GM12878 (cell line): ENCODE data around the gene ZNF625. TPM values are rescaled to one million over a fixed set of nuclear protein-coding genes. Genes with fewer than 3 reads are reported as not detected.
A peak's percentile ranks its signal among the peaks of the same experiment; 100 is the strongest.

Experiments used
- CEBPB ChIP-seq, 2 experiments: fragments of 150-350 bp in 1 of 2; IDR thresholded peaks; 2 replicates each; pipeline ENCODE4 v1.6.1; 2012 to 2014; ENCODE audit warnings: low read depth in 2 of 2, low read length in 2 of 2, borderline replicate concordance in 1 of 2, inconsistent platforms in 1 of 2
- CHD2 ChIP-seq: IDR thresholded peaks from 2 replicates; pipeline ENCODE4 v1.6.1; 2011; ENCODE audit warnings: low read depth, low read length, improper control_type of control experiment, borderline replicate concordance
- CTCF ChIP-seq, 3 experiments: IDR thresholded peaks in 2 of 3; conservative IDR thresholded peaks in 1 of 3; 2 replicates each; pipeline ENCODE4 v1.5.1; 2011; ENCODE audit warnings: low read depth in 3 of 3, low read length in 3 of 3, mild to moderate bottlenecking in 3 of 3, control low read depth in 2 of 3, moderate library complexity in 2 of 3, inconsistent platforms in 1 of 3, mixed read lengths in 1 of 3; ENCODE audit not compliant: control insufficient read depth in 2 of 3, insufficient read depth in 1 of 3; ENCODE audit errors: extremely low read depth in 1 of 3
- EGR1 ChIP-seq, 2 experiments: IDR thresholded peaks; 1 replicate in 1 of 2; 2 replicates in 1 of 2; pipeline ENCODE4 v1.6.1; 2011 to 2012; ENCODE audit warnings: low read depth in 2 of 2, low read length in 2 of 2, borderline replicate concordance in 1 of 2, mild to moderate bottlenecking in 1 of 2, moderate library complexity in 1 of 2
- ESRRA ChIP-seq: IDR thresholded peaks from 2 replicates; pipeline ENCODE4 v1.6.1; 2012; ENCODE audit warnings: mild to moderate bottlenecking, low read length, improper control_type of control experiment
- HCFC1 ChIP-seq: fragments of 150-350 bp; IDR thresholded peaks from 2 replicates; pipeline ENCODE4 v1.6.1; 2014; ENCODE audit warnings: low read length
- POLR2A ChIP-seq: IDR thresholded peaks from 2 replicates; pipeline ENCODE4 v1.6.1; 2011; ENCODE audit warnings: low read depth, mild to moderate bottlenecking, low read length
- POLR2AphosphoS2 ChIP-seq: IDR thresholded peaks from 2 replicates; pipeline ENCODE4 v1.6.1; 2011; ENCODE audit warnings: low read depth, mild to moderate bottlenecking, low read length, improper control_type of control experiment, moderate library complexity
- POU2F2 ChIP-seq: IDR thresholded peaks from 3 replicates; pipeline ENCODE4 v1.6.1; 2011; ENCODE audit warnings: low read depth, mild to moderate bottlenecking, low read length, borderline replicate concordance
- RB1 ChIP-seq: fragments of 450-650 bp; formaldehyde crosslinking; IDR thresholded peaks from 2 replicates; pipeline ENCODE4 v1.6.1; 2017; ENCODE audit warnings: mild to moderate bottlenecking, borderline replicate concordance
- RFX5 ChIP-seq: IDR thresholded peaks from 2 replicates; pipeline ENCODE4 v1.6.1; 2011; ENCODE audit warnings: low read depth, low read length, improper control_type of control experiment
- SIN3A ChIP-seq: IDR thresholded peaks from 2 replicates; pipeline ENCODE4 v1.6.1; 2012; ENCODE audit warnings: low read depth, low read length, improper control_type of control experiment
- TCF7 ChIP-seq: IDR thresholded peaks from 2 replicates; pipeline ENCODE4 v1.6.1; 2014; ENCODE audit warnings: antibody characterized with exemption, borderline replicate concordance
- YBX1 ChIP-seq: fragments of 450-650 bp; IDR thresholded peaks from 2 replicates; pipeline ENCODE4 v1.6.1; 2016; ENCODE audit warnings: antibody characterized with exemption
- YY1 ChIP-seq: IDR thresholded peaks from 2 replicates; pipeline ENCODE4 v1.6.1; 2011; ENCODE audit warnings: low read depth, mild to moderate bottlenecking, low read length
- ZNF24 ChIP-seq: fragments of 450-650 bp; IDR thresholded peaks from 2 replicates; pipeline ENCODE4 v1.6.1; 2017; ENCODE audit warnings: antibody characterized with exemption, mild to moderate bottlenecking
- ZNF274 ChIP-seq: IDR thresholded peaks from one replicate; pipeline ENCODE4 v1.8.0; 2011; ENCODE audit not compliant: insufficient read length, insufficient read depth
- ZNF622 ChIP-seq: fragments of 450-650 bp; IDR thresholded peaks from 2 replicates; pipeline ENCODE4 v1.6.1; 2017; ENCODE audit warnings: mild to moderate bottlenecking, inconsistent platforms
- polyA plus RNA-seq, 11 experiments: library from polyadenylated mRNA; depleted of rRNA in 4 of 11; unstranded in 6 of 11; stranded (reverse) in 5 of 11; fragments of >200 nt; fragmentation: Nextera tagmentation in 4 of 11; fragmentation: Illumina TruSeq in 1 of 11; extraction: Ambion mirVana in 4 of 11; extraction: Trizol in 1 of 11; gene quantifications; 1 replicate in 1 of 11; 2 replicates in 10 of 11; pipeline versions ENCODE4 v1.2.1 to v1.2.3, GENCODE V29; 2011 to 2016; ENCODE audit warnings: inconsistent platforms in 2 of 11, missing spikeins in 2 of 11, low read depth in 1 of 11
- total RNA-seq, 4 experiments: library from RNA; depleted of rRNA in 3 of 4; stranded (reverse); fragments of >200 nt in 3 of 4; fragmentation: Illumina TruSeq in 1 of 4; extraction: Trizol in 1 of 4; gene quantifications; 2 replicates each; pipeline versions ENCODE4 v1.2.1 to v1.2.3, GENCODE V29; 2013 to 2021
- TF ChIP-seq, protein P1 (sequence below): IDR thresholded peaks from 2 replicates; pipeline ENCODE4 v1.6.1; 2011; ENCODE audit warnings: mild to moderate bottlenecking, low read depth, low read length, moderate library complexity; ENCODE audit not compliant: insufficient replicate concordance
- TF ChIP-seq, protein P2 (sequence below): fragments of 450-650 bp; IDR thresholded peaks from 2 replicates; pipeline ENCODE4 v1.6.1; 2017; ENCODE audit warnings: borderline replicate concordance
- TF ChIP-seq, protein P3 (sequence below): IDR thresholded peaks from 2 replicates; pipeline ENCODE4 v1.6.1; 2012; ENCODE audit warnings: mild to moderate bottlenecking, low read depth, low read length
- TF ChIP-seq, protein P4 (sequence below): fragments of 150-350 bp; IDR thresholded peaks from 2 replicates; pipeline ENCODE4 v1.6.1; 2014; ENCODE audit warnings: mild to moderate bottlenecking, low read depth, low read length

The ZNF625 gene
- total and polyA plus RNA-seq, 10 of the 15 experiments (the other 5 are each of a cell fraction or from before 2014, with no cell fraction given) = 0.52 to 5.0 (median 1.3) TPM

DNA sequence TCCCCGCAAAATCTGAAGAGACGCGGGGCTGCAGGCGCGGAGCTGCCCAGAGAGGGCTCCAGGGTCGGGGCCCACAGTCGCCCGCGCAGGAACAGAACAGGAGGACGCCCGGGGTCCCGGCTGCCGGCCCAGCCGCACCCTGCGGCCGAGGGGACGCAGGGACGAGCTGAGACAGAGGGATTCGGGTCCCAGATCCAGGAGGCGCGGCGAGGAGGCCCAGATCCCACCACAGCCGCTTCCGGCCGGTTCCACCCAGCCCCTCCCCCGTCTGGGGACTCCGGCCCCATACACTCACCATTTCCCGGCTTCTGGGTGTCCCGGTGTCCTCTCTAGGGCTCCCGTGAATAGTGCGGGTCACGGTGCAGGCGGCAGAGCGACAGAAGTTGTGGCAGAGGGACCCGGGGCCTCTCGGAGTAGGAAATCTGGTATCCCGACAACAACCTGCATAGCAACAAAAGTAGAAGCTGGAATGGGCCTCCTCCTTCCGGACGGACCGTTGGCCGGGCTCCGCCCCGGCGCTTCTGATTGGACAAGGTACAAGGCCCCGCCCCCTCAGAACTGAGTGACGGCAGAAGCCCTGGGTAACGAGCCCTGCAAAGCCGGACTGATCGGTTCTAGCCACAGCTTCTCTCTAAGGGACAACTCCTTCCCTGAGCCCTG is 16.5 kb downstream of the ZNF625 start, which contains the start of gene ZNF20 (continued):
- TF ChIP-seq CTCF (IDR thresholded peaks at IDR 0.05 in 2 of 3, conservative IDR thresholded peaks at IDR 0.05 in 1 of 3; ENCODE audit: control insufficient read depth in 2 of 3, extremely low read depth in 1 of 3, insufficient read depth in 1 of 3, low read depth in 3 of 3, low read length in 3 of 3) = no peak
- TF ChIP-seq ZNF274 = no peak
- TF ChIP-seq EGR1 (IDR thresholded peaks at IDR 0.05; ENCODE audit: borderline replicate concordance in 1 of 2, low read depth in 2 of 2, low read length in 2 of 2) = no peak
- peak; percentile 54; the same call in 1 of the 2 replicates for TF ChIP-seq POLR2A
- no peak for TF ChIP-seq CEBPB (IDR thresholded peaks at IDR 0.05; ENCODE audit: borderline replicate concordance in 1 of 2, low read depth in 2 of 2, low read length in 2 of 2)
- TF ChIP-seq HCFC1 = no peak
- TF ChIP-seq RB1 = peak; percentile 64; the same call in 1 of the 2 replicates
- TF ChIP-seq ZNF622 = no peak
- no peak for TF ChIP-seq ZNF24
- TF ChIP-seq, protein P1, sequence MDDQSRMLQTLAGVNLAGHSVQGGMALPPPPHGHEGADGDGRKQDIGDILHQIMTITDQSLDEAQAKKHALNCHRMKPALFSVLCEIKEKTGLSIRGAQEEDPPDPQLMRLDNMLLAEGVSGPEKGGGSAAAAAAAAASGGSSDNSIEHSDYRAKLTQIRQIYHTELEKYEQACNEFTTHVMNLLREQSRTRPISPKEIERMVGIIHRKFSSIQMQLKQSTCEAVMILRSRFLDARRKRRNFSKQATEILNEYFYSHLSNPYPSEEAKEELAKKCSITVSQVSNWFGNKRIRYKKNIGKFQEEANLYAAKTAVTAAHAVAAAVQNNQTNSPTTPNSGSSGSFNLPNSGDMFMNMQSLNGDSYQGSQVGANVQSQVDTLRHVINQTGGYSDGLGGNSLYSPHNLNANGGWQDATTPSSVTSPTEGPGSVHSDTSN = peak; percentile 92
- TF ChIP-seq ESRRA = no peak
- peak; percentile 67 for TF ChIP-seq CHD2
- no peak for TF ChIP-seq TCF7
- TF ChIP-seq, protein P2, sequence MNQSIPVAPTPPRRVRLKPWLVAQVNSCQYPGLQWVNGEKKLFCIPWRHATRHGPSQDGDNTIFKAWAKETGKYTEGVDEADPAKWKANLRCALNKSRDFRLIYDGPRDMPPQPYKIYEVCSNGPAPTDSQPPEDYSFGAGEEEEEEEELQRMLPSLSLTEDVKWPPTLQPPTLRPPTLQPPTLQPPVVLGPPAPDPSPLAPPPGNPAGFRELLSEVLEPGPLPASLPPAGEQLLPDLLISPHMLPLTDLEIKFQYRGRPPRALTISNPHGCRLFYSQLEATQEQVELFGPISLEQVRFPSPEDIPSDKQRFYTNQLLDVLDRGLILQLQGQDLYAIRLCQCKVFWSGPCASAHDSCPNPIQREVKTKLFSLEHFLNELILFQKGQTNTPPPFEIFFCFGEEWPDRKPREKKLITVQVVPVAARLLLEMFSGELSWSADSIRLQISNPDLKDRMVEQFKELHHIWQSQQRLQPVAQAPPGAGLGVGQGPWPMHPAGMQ = no peak
- TF ChIP-seq, protein P3, sequence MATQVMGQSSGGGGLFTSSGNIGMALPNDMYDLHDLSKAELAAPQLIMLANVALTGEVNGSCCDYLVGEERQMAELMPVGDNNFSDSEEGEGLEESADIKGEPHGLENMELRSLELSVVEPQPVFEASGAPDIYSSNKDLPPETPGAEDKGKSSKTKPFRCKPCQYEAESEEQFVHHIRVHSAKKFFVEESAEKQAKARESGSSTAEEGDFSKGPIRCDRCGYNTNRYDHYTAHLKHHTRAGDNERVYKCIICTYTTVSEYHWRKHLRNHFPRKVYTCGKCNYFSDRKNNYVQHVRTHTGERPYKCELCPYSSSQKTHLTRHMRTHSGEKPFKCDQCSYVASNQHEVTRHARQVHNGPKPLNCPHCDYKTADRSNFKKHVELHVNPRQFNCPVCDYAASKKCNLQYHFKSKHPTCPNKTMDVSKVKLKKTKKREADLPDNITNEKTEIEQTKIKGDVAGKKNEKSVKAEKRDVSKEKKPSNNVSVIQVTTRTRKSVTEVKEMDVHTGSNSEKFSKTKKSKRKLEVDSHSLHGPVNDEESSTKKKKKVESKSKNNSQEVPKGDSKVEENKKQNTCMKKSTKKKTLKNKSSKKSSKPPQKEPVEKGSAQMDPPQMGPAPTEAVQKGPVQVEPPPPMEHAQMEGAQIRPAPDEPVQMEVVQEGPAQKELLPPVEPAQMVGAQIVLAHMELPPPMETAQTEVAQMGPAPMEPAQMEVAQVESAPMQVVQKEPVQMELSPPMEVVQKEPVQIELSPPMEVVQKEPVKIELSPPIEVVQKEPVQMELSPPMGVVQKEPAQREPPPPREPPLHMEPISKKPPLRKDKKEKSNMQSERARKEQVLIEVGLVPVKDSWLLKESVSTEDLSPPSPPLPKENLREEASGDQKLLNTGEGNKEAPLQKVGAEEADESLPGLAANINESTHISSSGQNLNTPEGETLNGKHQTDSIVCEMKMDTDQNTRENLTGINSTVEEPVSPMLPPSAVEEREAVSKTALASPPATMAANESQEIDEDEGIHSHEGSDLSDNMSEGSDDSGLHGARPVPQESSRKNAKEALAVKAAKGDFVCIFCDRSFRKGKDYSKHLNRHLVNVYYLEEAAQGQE = no peak
- no peak for TF ChIP-seq POU2F2
- TF ChIP-seq, protein P4, sequence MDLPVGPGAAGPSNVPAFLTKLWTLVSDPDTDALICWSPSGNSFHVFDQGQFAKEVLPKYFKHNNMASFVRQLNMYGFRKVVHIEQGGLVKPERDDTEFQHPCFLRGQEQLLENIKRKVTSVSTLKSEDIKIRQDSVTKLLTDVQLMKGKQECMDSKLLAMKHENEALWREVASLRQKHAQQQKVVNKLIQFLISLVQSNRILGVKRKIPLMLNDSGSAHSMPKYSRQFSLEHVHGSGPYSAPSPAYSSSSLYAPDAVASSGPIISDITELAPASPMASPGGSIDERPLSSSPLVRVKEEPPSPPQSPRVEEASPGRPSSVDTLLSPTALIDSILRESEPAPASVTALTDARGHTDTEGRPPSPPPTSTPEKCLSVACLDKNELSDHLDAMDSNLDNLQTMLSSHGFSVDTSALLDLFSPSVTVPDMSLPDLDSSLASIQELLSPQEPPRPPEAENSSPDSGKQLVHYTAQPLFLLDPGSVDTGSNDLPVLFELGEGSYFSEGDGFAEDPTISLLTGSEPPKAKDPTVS = no peak
- 0 out of 2 replicates have a peak, but pooled peaks have one; percentile 9 for TF ChIP-seq YY1
- no peak for TF ChIP-seq POLR2AphosphoS2
- TF ChIP-seq RFX5 = peak; percentile 81
- TF ChIP-seq SIN3A = peak; percentile 56; the same call in 1 of the 2 replicates
- TF ChIP-seq YBX1 = no peak
